HEK293 (cell line): ENCODE data around the gene PAPSS2.

Experiments used
- YY1 ChIP-seq: fragments of 450-650 bp; formaldehyde crosslinking; IDR thresholded peaks from 2 replicates; pipeline ENCODE4 v1.5.1; 2018; ENCODE audit warnings: missing biosample characterization, missing genetic modification characterization
- ZNF148 ChIP-seq: fragments of 450-650 bp; formaldehyde crosslinking; IDR thresholded peaks from 2 replicates; pipeline ENCODE4 v1.5.0; 2017; ENCODE audit warnings: missing biosample characterization, missing genetic modification characterization, borderline replicate concordance
- ZNF24 ChIP-seq: fragments of 450-650 bp; formaldehyde crosslinking; IDR thresholded peaks from 2 replicates; pipeline ENCODE4 v1.5.1; 2016; ENCODE audit warnings: missing biosample characterization, missing genetic modification characterization
- ZNF449 ChIP-seq: fragments of 450-650 bp; formaldehyde crosslinking; IDR thresholded peaks from 2 replicates; pipeline ENCODE4 v1.5.1; 2017; ENCODE audit warnings: missing biosample characterization, mild to moderate bottlenecking, missing genetic modification characterization, moderate library complexity
- ZNF514 ChIP-seq: fragments of 450-650 bp; formaldehyde crosslinking; IDR thresholded peaks from 2 replicates; pipeline ENCODE4 v1.5.1; 2016; ENCODE audit warnings: missing biosample characterization, missing genetic modification characterization
- TF ChIP-seq, protein P1 (sequence below): fragments of 450-650 bp; formaldehyde crosslinking; IDR thresholded peaks from 2 replicates; pipeline ENCODE4 v1.5.1; 2016; ENCODE audit warnings: missing biosample characterization, missing genetic modification characterization

- TF ChIP-seq YY1, result no peak
- no peak for TF ChIP-seq ZNF449 (tag by site-specific recombination)
- TF ChIP-seq ZNF24 (tag by site-specific recombination), result no peak
- TF ChIP-seq, protein P1, sequence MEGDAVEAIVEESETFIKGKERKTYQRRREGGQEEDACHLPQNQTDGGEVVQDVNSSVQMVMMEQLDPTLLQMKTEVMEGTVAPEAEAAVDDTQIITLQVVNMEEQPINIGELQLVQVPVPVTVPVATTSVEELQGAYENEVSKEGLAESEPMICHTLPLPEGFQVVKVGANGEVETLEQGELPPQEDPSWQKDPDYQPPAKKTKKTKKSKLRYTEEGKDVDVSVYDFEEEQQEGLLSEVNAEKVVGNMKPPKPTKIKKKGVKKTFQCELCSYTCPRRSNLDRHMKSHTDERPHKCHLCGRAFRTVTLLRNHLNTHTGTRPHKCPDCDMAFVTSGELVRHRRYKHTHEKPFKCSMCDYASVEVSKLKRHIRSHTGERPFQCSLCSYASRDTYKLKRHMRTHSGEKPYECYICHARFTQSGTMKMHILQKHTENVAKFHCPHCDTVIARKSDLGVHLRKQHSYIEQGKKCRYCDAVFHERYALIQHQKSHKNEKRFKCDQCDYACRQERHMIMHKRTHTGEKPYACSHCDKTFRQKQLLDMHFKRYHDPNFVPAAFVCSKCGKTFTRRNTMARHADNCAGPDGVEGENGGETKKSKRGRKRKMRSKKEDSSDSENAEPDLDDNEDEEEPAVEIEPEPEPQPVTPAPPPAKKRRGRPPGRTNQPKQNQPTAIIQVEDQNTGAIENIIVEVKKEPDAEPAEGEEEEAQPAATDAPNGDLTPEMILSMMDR (tag by site-specific recombination), result no peak
- no peak for TF ChIP-seq ZNF148
- no peak for TF ChIP-seq ZNF514 (tag by site-specific recombination)
Measured at GRCh38 chr10:87744606-87745005, 84.9 kb downstream of the PAPSS2 start.
